HG02588 (cell line): Measurements from ENCODE around the gene MTCH1.

Source experiments
- ATAC-seq: cut with Tn5 transposase; IDR thresholded peaks from one replicate; pipeline ENCODE4 v1.9.1; 2021; ENCODE audit warnings: mild to moderate bottlenecking, moderate library complexity; ENCODE audit not compliant: unreplicated experiment

Gene MTCH1

GRCh38 chr6:37018198-37019064, 32.4 kb upstream of the MTCH1 start:
- ATAC-seq = peak; percentile 88

GRCh38 chr6:37017606-37018197, 31.7 kb upstream of the MTCH1 start:
- ATAC-seq = no peak

GRCh38 chr6:37016995-37017394, 31.0 kb upstream of the MTCH1 start:
- ATAC-seq = no peak

GRCh38 chr6:37015532-37015931, 29.5 kb upstream of the MTCH1 start:
- no peak for ATAC-seq

- ATAC-seq = no peak
These were observed 28.7 kb upstream of the MTCH1 start for GRCh38 chr6:37014667-37015066.

GRCh38 chr6:37013516-37014491, 27.8 kb upstream of the MTCH1 start:
- ATAC-seq = no peak

- ATAC-seq = no peak
These were observed 25.8 kb upstream of the MTCH1 start for GRCh38 chr6:37011656-37012378.

GRCh38 chr6:37010402-37010892, 24.5 kb upstream of the MTCH1 start:
- ATAC-seq = no peak

- no peak for ATAC-seq
These were observed 22.8 kb upstream of the MTCH1 start for GRCh38 chr6:37008484-37009465.

- no peak for ATAC-seq
These were observed 21.5 kb upstream of the MTCH1 start for GRCh38 chr6:37007340-37008043.

- no peak for ATAC-seq
These were observed 20.9 kb upstream of the MTCH1 start for GRCh38 chr6:37006793-37007339.

GRCh38 chr6:37005827-37006567, 20.0 kb upstream of the MTCH1 start:
- peak; percentile 9 for ATAC-seq

GRCh38 chr6:37005061-37005810, 19.2 kb upstream of the MTCH1 start, which contains the start of gene FGD2:
TSS of gene FGD2 (plus strand) at chr6:37005655. CDS start at chr6:37005818, 163 bp downstream.
- ATAC-seq = peak; percentile 58

- ATAC-seq = no peak
These were observed 18.3 kb upstream of the MTCH1 start for GRCh38 chr6:37004044-37004980.

- ATAC-seq = no peak
These were observed 13.7 kb upstream of the MTCH1 start for GRCh38 chr6:36999751-37000125.
